Urinary bladder (tissue), 4 donors: Measurements from ENCODE around the gene BATF3. TPM values are rescaled to one million over a fixed set of nuclear protein-coding genes. Genes with fewer than 3 reads are reported as not detected.

Experiments
- DNase-seq: peaks from one replicate; pipeline ENCODE4 v3.0.0-alpha.2; 2015; ENCODE audit errors: extremely low spot score
- H3K27ac ChIP-seq: one replicate; pipeline ENCODE4 v1.5.1; 2013; ENCODE audit warnings: low read depth, mild to moderate bottlenecking, moderate library complexity
- H3K36me3 ChIP-seq: one replicate; pipeline ENCODE4 v1.6.1; 2013; ENCODE audit warnings: mild to moderate bottlenecking, moderate library complexity; ENCODE audit not compliant: insufficient read depth
- H3K4me1 ChIP-seq: one replicate; pipeline ENCODE4 v1.6.1; 2013; ENCODE audit warnings: mild to moderate bottlenecking, moderate library complexity; ENCODE audit not compliant: insufficient read depth
- H3K4me3 ChIP-seq: one replicate; pipeline ENCODE4 v1.5.1; 2013; ENCODE audit warnings: low read depth, low read length
- WGBS: extraction: QIAGEN DNeasy Blood & Tissue Kit; methylation state at CpG from one replicate; pipeline ENCODE4 v1.1.7; 2013; 5-methylcytosine and 5-hydroxymethylcytosine counted together
- polyA plus RNA-seq: library from polyadenylated mRNA; stranded (reverse); fragments of 200-250 nt; gene quantifications from one replicate; pipeline ENCODE4 v1.2.3, GENCODE V29; 2013
- total RNA-seq: library from RNA; depleted of rRNA; stranded (reverse); fragments of >200 nt; gene quantifications from one replicate; pipeline ENCODE4 v1.2.3, GENCODE V29; 2014
- donor health status: healthy with polysubstance abuse.
- donor health status: healthy.

Gene BATF3
- total and polyA plus RNA-seq, 2 donors = 2.3 to 3.7 TPM

- no peak for DNase-seq
- Histone ChIP-seq H3K27ac (no peak overlapping the region), H3K36me3 (no peaks in the 10 kb centered on the region), H3K4me3 (no peak overlapping the region), H3K4me1 (no peaks in the 10 kb centered on the region)
- 92% methylated on average over 11 of the region's 11 CpGs for WGBS
Observed at GRCh38 chr1:212684521-212685090, 15.0 kb downstream of the BATF3 start.

GRCh38 chr1:212684076-212684475, 15.6 kb downstream of the BATF3 start:
- 90% methylated on average over 6 of the region's 6 CpGs for WGBS
- Histone ChIP-seq H3K27ac (no peak overlapping the region), H3K36me3 (no peaks in the 10 kb centered on the region), H3K4me1 (no peaks in the 10 kb centered on the region), H3K4me3 (no peak overlapping the region)
- no peak for DNase-seq

- no peak for DNase-seq
- Histone ChIP-seq H3K4me3 (no peak overlapping the region), H3K36me3 (no peaks in the 10 kb centered on the region), H3K27ac (no peak overlapping the region), H3K4me1 (no peaks in the 10 kb centered on the region)
- 72% methylated on average over 7 of the region's 7 CpGs for WGBS
Observed at GRCh38 chr1:212683357-212683722, 16.3 kb downstream of the BATF3 start.

- H3K27ac ChIP-seq = no peak overlapping the region
- no peak overlapping the region for H3K4me3 ChIP-seq
- WGBS = 30% methylated on average over 4 of the region's 4 CpGs
- no peaks in the 10 kb centered on the region for H3K4me1 ChIP-seq
- DNase-seq = no peak
- no peaks in the 10 kb centered on the region for H3K36me3 ChIP-seq
Observed at GRCh38 chr1:212680680-212681389, 18.8 kb downstream of the BATF3 start.

- no peak overlapping the region for H3K27ac ChIP-seq
- H3K4me3 ChIP-seq = no peak overlapping the region
- WGBS = 65% methylated on average over 11 of the region's 11 CpGs
- no peak for DNase-seq
- no peaks in the 10 kb centered on the region for H3K36me3 ChIP-seq
- H3K4me1 ChIP-seq = no peaks in the 10 kb centered on the region
Observed at GRCh38 chr1:212678456-212679410, 20.9 kb downstream of the BATF3 start.

- 73% methylated on average over 4 of the region's 4 CpGs for WGBS
- H3K36me3 ChIP-seq = no peaks in the 10 kb centered on the region
- H3K27ac ChIP-seq = no peak overlapping the region
- no peaks in the 10 kb centered on the region for H3K4me1 ChIP-seq
- no peak for DNase-seq
- no peak overlapping the region for H3K4me3 ChIP-seq
Observed at GRCh38 chr1:212677573-212677972, 22.1 kb downstream of the BATF3 start.

GRCh38 chr1:212677136-212677535, 22.5 kb downstream of the BATF3 start:
- Histone ChIP-seq H3K4me3 (no peak overlapping the region), H3K4me1 (no peaks in the 10 kb centered on the region), H3K36me3 (no peaks in the 10 kb centered on the region), H3K27ac (no peak overlapping the region)
- no peak for DNase-seq
- 82% methylated on average over 4 of the region's 4 CpGs for WGBS

- H3K27ac ChIP-seq = no peak overlapping the region
- DNase-seq = no peak
- no peak overlapping the region for H3K4me3 ChIP-seq
- H3K4me1 ChIP-seq = no peaks in the 10 kb centered on the region
- WGBS = 85% methylated on average over 3 of the region's 3 CpGs
- no peaks in the 10 kb centered on the region for H3K36me3 ChIP-seq
Observed at GRCh38 chr1:212675675-212676074, 24.0 kb downstream of the BATF3 start.

GRCh38 chr1:212674872-212675271, 24.8 kb downstream of the BATF3 start:
- Histone ChIP-seq H3K4me1 (no peaks in the 10 kb centered on the region), H3K27ac (no peak overlapping the region), H3K36me3 (no peaks in the 10 kb centered on the region), H3K4me3 (no peak overlapping the region)
- WGBS = 94% methylated on average over 3 of the region's 3 CpGs
- no peak for DNase-seq

GRCh38 chr1:212671342-212672031, 28.2 kb downstream of the BATF3 start:
- Histone ChIP-seq H3K4me3 (no peak overlapping the region), H3K36me3 (no peaks in the 10 kb centered on the region), H3K4me1 (no peaks in the 10 kb centered on the region), H3K27ac (no peak overlapping the region)
- DNase-seq = no peak
- WGBS = 39% methylated on average over 12 of the region's 12 CpGs

- no peak for DNase-seq
- Histone ChIP-seq H3K27ac (no peak overlapping the region), H3K4me3 (no peak overlapping the region), H3K36me3 (no peaks in the 10 kb centered on the region), H3K4me1 (no peaks in the 10 kb centered on the region)
Observed at GRCh38 chr1:212670882-212671281, 28.8 kb downstream of the BATF3 start.

GRCh38 chr1:212670301-212670700, 29.3 kb downstream of the BATF3 start:
- DNase-seq = no peak
- no peak overlapping the region for H3K27ac ChIP-seq
- H3K4me1 ChIP-seq = no peaks in the 10 kb centered on the region
- 93% methylated on average over 7 of the region's 7 CpGs for WGBS
- no peak overlapping the region for H3K4me3 ChIP-seq
- no peaks in the 10 kb centered on the region for H3K36me3 ChIP-seq

GRCh38 chr1:212669600-212669999, 30.0 kb downstream of the BATF3 start:
- H3K27ac ChIP-seq = no peak overlapping the region
- no peak for DNase-seq
- H3K4me3 ChIP-seq = no peak overlapping the region
- H3K36me3 ChIP-seq = no peaks in the 10 kb centered on the region
- H3K4me1 ChIP-seq = no peaks in the 10 kb centered on the region
- WGBS = 89% methylated on average over 8 of the region's 8 CpGs
